Measurements from ENCODE around the gene DDA1.

DDA1 gene

GRCh38 chr19:17311455-17312188 lies 2.3 kb downstream of the DDA1 start:
- no peak for DNase-seq (ENCODE audit: low read depth, low spot score)

GRCh38 chr19:17312189-17313113 lies 3.1 kb downstream of the DDA1 start:
- no peak for DNase-seq (ENCODE audit: low read depth, low spot score)

- no peak for DNase-seq (ENCODE audit: low read depth, low spot score)
Observed at GRCh38 chr19:17314007-17314593, 4.7 kb downstream of the DDA1 start.

GRCh38 chr19:17318966-17319365 lies 9.6 kb downstream of the DDA1 start:
- no peak for DNase-seq (ENCODE audit: low read depth, low spot score)

- no peak for DNase-seq (ENCODE audit: low read depth, low spot score)
Observed at GRCh38 chr19:17319473-17320238, 10.3 kb downstream of the DDA1 start.

GRCh38 chr19:17320435-17320834 lies 11.1 kb downstream of the DDA1 start:
- no peak for DNase-seq (ENCODE audit: low read depth, low spot score)

GRCh38 chr19:17321655-17322489 lies 12.5 kb downstream of the DDA1 start:
- DNase-seq (ENCODE audit: low read depth, low spot score), result no peak

GRCh38 chr19:17322854-17323253 lies 13.5 kb downstream of the DDA1 start:
- DNase-seq (ENCODE audit: low read depth, low spot score), result no peak

- DNase-seq (ENCODE audit: low read depth, low spot score), result no peak
Observed at GRCh38 chr19:17323300-17323963, 14.1 kb downstream of the DDA1 start.

- DNase-seq (ENCODE audit: low read depth, low spot score), result no peak
Observed at GRCh38 chr19:17323964-17324332, 14.6 kb downstream of the DDA1 start.

- no peak for DNase-seq (ENCODE audit: low read depth, low spot score)
Observed at GRCh38 chr19:17324357-17325114, 15.2 kb downstream of the DDA1 start.

GRCh38 chr19:17325133-17325532 lies 15.8 kb downstream of the DDA1 start:
- no peak for DNase-seq (ENCODE audit: low read depth, low spot score)

GRCh38 chr19:17325881-17326594 lies 16.7 kb downstream of the DDA1 start:
- no peak for DNase-seq (ENCODE audit: low read depth, low spot score)

GRCh38 chr19:17326595-17326966 lies 17.2 kb downstream of the DDA1 start:
- no peak for DNase-seq (ENCODE audit: low read depth, low spot score)

- no peak for DNase-seq (ENCODE audit: low read depth, low spot score)
Observed at GRCh38 chr19:17327068-17327653, 17.8 kb downstream of the DDA1 start.

GRCh38 chr19:17327654-17328516 lies 18.5 kb downstream of the DDA1 start:
- DNase-seq (ENCODE audit: low read depth, low spot score), result no peak

GRCh38 chr19:17328517-17329365 lies 19.4 kb downstream of the DDA1 start:
- DNase-seq (ENCODE audit: low read depth, low spot score), result no peak

Data from smooth muscle cell of the brain vasculature (primary cell).